Erythroblast (primary cell): ENCODE results near the gene NKAIN2.

Experiments
- GATA1 ChIP-seq: IDR thresholded peaks from 2 replicates; pipeline ENCODE4 v1.6.1; 2011; ENCODE audit warnings: low read depth, mild to moderate bottlenecking, control low read depth, low read length, moderate library complexity
- POLR2A ChIP-seq: IDR thresholded peaks from 2 replicates; pipeline ENCODE4 v1.6.1; 2011; ENCODE audit warnings: mild to moderate bottlenecking, low read length

GRCh38 chr6:124535746-124536145, 732.1 kb downstream of the NKAIN2 start:
- no peak for TF ChIP-seq POLR2A
- no peak for TF ChIP-seq GATA1
